Activated CD4-positive, alpha-beta T cell treated with anti-CD3 and anti-CD28 coated beads, Interleukin-2, amount 10 ng/mL, durations not matched to agents 7 days and 5 days (primary cell): ENCODE results near the gene CREBL2. TPM values are rescaled to one million over a fixed set of nuclear protein-coding genes. Genes with fewer than 3 reads are reported as not detected.
A peak's percentile ranks its signal among the peaks of the same experiment; 100 is the strongest.
"Not testable (repeated sequence)": the region's sequence is repeated elsewhere in the genome, so short reads cannot be mapped to it uniquely, and the experiment has no call there.

Source experiments
- CTCF ChIA-PET: fragments of 350-600 bp; sonication (Branson Sonifier 250); formaldehyde crosslinking; loops from one replicate; lab custom pipeline; 2021; ENCODE audit warnings: antibody characterized with exemption; lab: Charles Lee
- POLR2A ChIA-PET: fragments of 350-600 bp; sonication (Branson Sonifier 250); formaldehyde crosslinking; loops from one replicate; lab custom pipeline; 2021; ENCODE audit warnings: antibody characterized with exemption; lab: Charles Lee
- DNase-seq: peaks from one replicate; pipeline ENCODE4 v3.0.0-alpha.2; 2020
- H3K27ac Mint-ChIP-seq: one replicate; pipeline ENCODE4 v1.8.0; 2021; ENCODE audit warnings: mild to moderate bottlenecking, moderate library complexity, mixed read lengths
- H3K27me3 Mint-ChIP-seq: one replicate; pipeline ENCODE4 v1.8.0; 2021; ENCODE audit warnings: mixed read lengths
- H3K36me3 Mint-ChIP-seq: one replicate; pipeline ENCODE4 v1.8.0; 2021; ENCODE audit warnings: low read depth, mixed read lengths
- H3K4me1 Mint-ChIP-seq: one replicate; pipeline ENCODE4 v1.8.0; 2021; ENCODE audit warnings: mixed read lengths
- H3K4me3 Mint-ChIP-seq: one replicate; pipeline ENCODE4 v1.8.0; 2021; ENCODE audit warnings: mild to moderate bottlenecking, moderate library complexity, mixed read lengths
- H3K9me3 Mint-ChIP-seq: one replicate; pipeline ENCODE4 v1.8.0; 2021; ENCODE audit warnings: mixed read lengths
- total RNA-seq, 2 experiments: library from RNA; stranded (reverse); gene quantifications; one replicate each; pipeline ENCODE4 v1.2.3, GENCODE V29; 2021

CREBL2 gene
- total RNA-seq, 2 experiments from 2014 or later, result 18.2 to 21.2 TPM

GRCh38 chr12:12622418-12622817 lies 10.7 kb downstream of the CREBL2 start:
- peak overlapping the region; percentile 92 for H3K27ac Mint-ChIP-seq
- peaks cover 54% of the 10 kb centered on the region for H3K36me3 Mint-ChIP-seq
- no peaks in the 10 kb centered on the region for H3K27me3 Mint-ChIP-seq
- DNase-seq, result peak; percentile 42
- H3K4me1 Mint-ChIP-seq, result peaks cover 50% of the 10 kb centered on the region
- ChIA-PET CTCF (interaction anchor here (1.4 kb wide), 1 partner anchor 9 kb away, joined by 5 read pairs; no protein-coding TSS in a partner anchor), POLR2A (interaction anchor here (0.6 kb wide), 1 partner anchor 181 kb away, joined by 7 read pairs; no protein-coding TSS in a partner anchor)
- H3K4me3 Mint-ChIP-seq, result peak overlapping the region; percentile 55
- H3K9me3 Mint-ChIP-seq, result peaks cover 3% of the 10 kb centered on the region

- peaks cover 57% of the 10 kb centered on the region for H3K4me1 Mint-ChIP-seq
- peaks cover 5% of the 10 kb centered on the region for H3K9me3 Mint-ChIP-seq
- POLR2A ChIA-PET, result no interaction called here
Measured at GRCh38 chr12:12624498-12624992, 12.9 kb downstream of the CREBL2 start.

GRCh38 chr12:12626471-12626870 lies 14.8 kb downstream of the CREBL2 start:
- CTCF ChIA-PET, result interaction anchor here (1.1 to 1.4 kb wide), 2 partner anchors 10 to 19 kb away, joined by 3 to 4 read pairs; no protein-coding TSS in a partner anchor
- DNase-seq, result no peak
- Mint-ChIP-seq H3K4me1 (peaks cover 55% of the 10 kb centered on the region), H3K36me3 (peaks cover 39% of the 10 kb centered on the region), H3K4me3 (no peak overlapping the region), H3K27ac (no peak overlapping the region), H3K9me3 (peaks cover 5% of the 10 kb centered on the region), H3K27me3 (no peaks in the 10 kb centered on the region)
- POLR2A ChIA-PET, result no interaction called here

More at GRCh38 chr12:12624498-12624992, 12.9 kb downstream of the CREBL2 start:
- no peak overlapping the region for H3K4me3 Mint-ChIP-seq
- no peaks in the 10 kb centered on the region for H3K27me3 Mint-ChIP-seq
- peaks cover 47% of the 10 kb centered on the region for H3K36me3 Mint-ChIP-seq
- DNase-seq, result no peak
- no peak overlapping the region for H3K27ac Mint-ChIP-seq
- CTCF ChIA-PET, result interaction anchor here (0.6 to 1.9 kb wide), 5 partner anchors 8 to 313 kb away, joined by 3 to 4 read pairs (median 4); no protein-coding TSS in a partner anchor

- ChIA-PET POLR2A (no interaction called here), CTCF (interaction anchor here (1.1 to 1.4 kb wide), 2 partner anchors 9 to 18 kb away, joined by 3 to 4 read pairs; no protein-coding TSS in a partner anchor)
- DNase-seq, result no peak
- Mint-ChIP-seq H3K27ac (no peak overlapping the region), H3K4me3 (no peak overlapping the region), H3K4me1 (peaks cover 46% of the 10 kb centered on the region), H3K36me3 (peaks cover 35% of the 10 kb centered on the region), H3K9me3 (peaks cover 5% of the 10 kb centered on the region), H3K27me3 (no peaks in the 10 kb centered on the region)
Measured at GRCh38 chr12:12627308-12627827, 15.7 kb downstream of the CREBL2 start.

- Mint-ChIP-seq H3K4me3 (no peak overlapping the region), H3K36me3 (peaks cover 35% of the 10 kb centered on the region), H3K9me3 (peaks cover 5% of the 10 kb centered on the region), H3K27me3 (no peaks in the 10 kb centered on the region), H3K4me1 (peaks cover 41% of the 10 kb centered on the region), H3K27ac (no peak overlapping the region)
- POLR2A ChIA-PET, result no interaction called here
- CTCF ChIA-PET, result interaction anchor here (1.0 kb wide), 1 partner anchor 18 kb away, joined by 4 read pairs; no protein-coding TSS in a partner anchor
- no peak for DNase-seq
Measured at GRCh38 chr12:12628013-12628412, 16.3 kb downstream of the CREBL2 start.

GRCh38 chr12:12630850-12631249 lies 19.2 kb downstream of the CREBL2 start:
- Mint-ChIP-seq H3K36me3 (peaks cover 32% of the 10 kb centered on the region), H3K4me3 (no peak overlapping the region), H3K4me1 (peaks cover 25% of the 10 kb centered on the region), H3K27ac (no peak overlapping the region), H3K27me3 (no peaks in the 10 kb centered on the region), H3K9me3 (peaks cover 2% of the 10 kb centered on the region)
- ChIA-PET CTCF (interaction anchor here (1.2 to 1.5 kb wide), 4 partner anchors 8 to 40 kb away, joined by 3 to 5 read pairs (median 4); no protein-coding TSS in a partner anchor), POLR2A (no interaction called here)
- DNase-seq, result no peak

- CTCF ChIA-PET, result interaction anchor here (1.4 kb wide), 1 partner anchor 10 kb away, joined by 4 read pairs; no protein-coding TSS in a partner anchor
- no peak overlapping the region for H3K27ac Mint-ChIP-seq
Measured at GRCh38 chr12:12635651-12636050, 24.0 kb downstream of the CREBL2 start.

GRCh38 chr12:12636641-12637040 lies 25.0 kb downstream of the CREBL2 start:
- Mint-ChIP-seq H3K27ac (no peak overlapping the region), H3K27me3 (no peaks in the 10 kb centered on the region), H3K9me3 (peaks cover 16% of the 10 kb centered on the region), H3K36me3 (peaks cover 56% of the 10 kb centered on the region), H3K4me1 (peaks cover 6% of the 10 kb centered on the region), H3K4me3 (no peak overlapping the region)
- ChIA-PET CTCF (interaction anchor here (1.3 to 1.4 kb wide), 2 partner anchors 9 to 10 kb away, joined by 3 to 4 read pairs; no protein-coding TSS in a partner anchor), POLR2A (no interaction called here)
- DNase-seq, result no peak

More at GRCh38 chr12:12635651-12636050, 24.0 kb downstream of the CREBL2 start:
- Mint-ChIP-seq H3K27me3 (no peaks in the 10 kb centered on the region), H3K4me3 (no peak overlapping the region), H3K9me3 (peaks cover 16% of the 10 kb centered on the region), H3K4me1 (peaks cover 12% of the 10 kb centered on the region), H3K36me3 (peaks cover 52% of the 10 kb centered on the region)
- POLR2A ChIA-PET, result no interaction called here
- no peak for DNase-seq

- H3K27ac Mint-ChIP-seq, POLR2A ChIA-PET: not testable (repeated sequence)
Measured at GRCh38 chr12:12639995-12640394, 28.3 kb downstream of the CREBL2 start.

GRCh38 chr12:12641650-12642049 lies 30.0 kb downstream of the CREBL2 start:
- CTCF ChIA-PET, result interaction anchor here (0.6 to 1.1 kb wide), 2 partner anchors 49 to 170 kb away, joined by 3 to 4 read pairs; no protein-coding TSS in a partner anchor

More at GRCh38 chr12:12639995-12640394, 28.3 kb downstream of the CREBL2 start:
- H3K4me3 Mint-ChIP-seq, DNase-seq, H3K27me3 Mint-ChIP-seq, CTCF ChIA-PET, H3K4me1 Mint-ChIP-seq: not testable (repeated sequence)
- H3K9me3 Mint-ChIP-seq, result peaks cover 16% of the 10 kb centered on the region
- peaks cover 76% of the 10 kb centered on the region for H3K36me3 Mint-ChIP-seq

GRCh38 chr12:12642916-12643315 lies 31.2 kb downstream of the CREBL2 start:
- Mint-ChIP-seq H3K36me3 (peaks cover 80% of the 10 kb centered on the region), H3K4me1 (peaks cover 8% of the 10 kb centered on the region), H3K27ac (no peak overlapping the region), H3K9me3 (peaks cover 34% of the 10 kb centered on the region), H3K27me3 (no peaks in the 10 kb centered on the region), H3K4me3 (no peak overlapping the region)
- POLR2A ChIA-PET, result interaction anchor here (0.6 kb wide), 1 partner anchor 203 kb away, joined by 3 read pairs; no protein-coding TSS in a partner anchor
- CTCF ChIA-PET, result interaction anchor here (0.6 to 1.5 kb wide), 4 partner anchors 11 to 203 kb away, joined by 3 to 4 read pairs (median 4); no protein-coding TSS in a partner anchor
- no peak for DNase-seq

More at GRCh38 chr12:12641650-12642049, 30.0 kb downstream of the CREBL2 start:
- no peaks in the 10 kb centered on the region for H3K27me3 Mint-ChIP-seq
- POLR2A ChIA-PET, result no interaction called here
- no peak overlapping the region for H3K27ac Mint-ChIP-seq
- peaks cover 78% of the 10 kb centered on the region for H3K36me3 Mint-ChIP-seq
- H3K4me3 Mint-ChIP-seq, result no peak overlapping the region
- H3K4me1 Mint-ChIP-seq, result peaks cover 9% of the 10 kb centered on the region
- H3K9me3 Mint-ChIP-seq, result peaks cover 21% of the 10 kb centered on the region
- DNase-seq, result no peak

- H3K4me1 Mint-ChIP-seq, result peaks cover 8% of the 10 kb centered on the region
- ChIA-PET POLR2A (interaction anchor here (0.6 kb wide), 1 partner anchor 172 kb away, joined by 3 read pairs; no protein-coding TSS in a partner anchor), CTCF (interaction anchor here (0.8 to 2.7 kb wide), 19 partner anchors 9 to 268 kb away, joined by 3 to 19 read pairs (median 4); partner anchors contain the start of gene CREBL2)
- DNase-seq, result peak; percentile 41
- H3K9me3 Mint-ChIP-seq, result peaks cover 37% of the 10 kb centered on the region
- no peak overlapping the region for H3K4me3 Mint-ChIP-seq
- no peaks in the 10 kb centered on the region for H3K27me3 Mint-ChIP-seq
- H3K27ac Mint-ChIP-seq, result peak overlapping the region; percentile 54
- H3K36me3 Mint-ChIP-seq, result peaks cover 79% of the 10 kb centered on the region
Measured at GRCh38 chr12:12645485-12645884, 33.8 kb downstream of the CREBL2 start.
